Trophoblast cell (in vitro differentiated cells and primary cell): ENCODE measurements around the gene CFTR.

Experiments
- DNase-seq, 2 donors: peaks; one replicate each; pipeline ENCODE4 v3.0.0-alpha.2; 2016
- H2AFZ ChIP-seq: 2 replicates; pipeline ENCODE4 v1.6.1; 2013; ENCODE audit warnings: low read length, moderate library complexity, mild to moderate bottlenecking; ENCODE audit not compliant: insufficient read depth, poor library complexity
- H2AK5ac ChIP-seq: 2 replicates; pipeline ENCODE4 v1.6.1; 2013; ENCODE audit warnings: mild to moderate bottlenecking, low read length
- H2BK120ac ChIP-seq: 2 replicates; pipeline ENCODE4 v1.6.1; 2013; ENCODE audit warnings: low read length, mild to moderate bottlenecking, moderate library complexity; ENCODE audit not compliant: insufficient read depth, poor library complexity
- H2BK12ac ChIP-seq: 2 replicates; pipeline ENCODE4 v1.6.1; 2013; ENCODE audit warnings: mild to moderate bottlenecking, low read length, moderate library complexity
- H2BK5ac ChIP-seq: 2 replicates; pipeline ENCODE4 v1.6.1; 2013; ENCODE audit warnings: low read length, low read depth, moderate library complexity, mild to moderate bottlenecking; ENCODE audit not compliant: poor library complexity
- H3K14ac ChIP-seq: 2 replicates; pipeline ENCODE4 v1.6.1; 2013; ENCODE audit warnings: mild to moderate bottlenecking, low read length
- H3K18ac ChIP-seq: 2 replicates; pipeline ENCODE4 v1.6.1; 2013; ENCODE audit warnings: mild to moderate bottlenecking, low read length
- H3K23ac ChIP-seq: 2 replicates; pipeline ENCODE4 v1.6.1; 2013; ENCODE audit warnings: low read length
- H3K27ac ChIP-seq: 2 replicates; pipeline ENCODE4 v1.5.1; 2013; ENCODE audit warnings: low read depth, mild to moderate bottlenecking, inconsistent platforms, low read length, moderate library complexity
- H3K27me3 ChIP-seq: 2 replicates; pipeline ENCODE4 v1.6.1; 2013; ENCODE audit warnings: inconsistent platforms, mild to moderate bottlenecking, low read length, moderate library complexity; ENCODE audit not compliant: insufficient read depth
- H3K36me3 ChIP-seq, 2 experiments: 1 replicate in 1 of 2; 2 replicates in 1 of 2; pipeline ENCODE4 v1.6.1; 2013; ENCODE audit warnings: low read length in 2 of 2, mild to moderate bottlenecking in 2 of 2, moderate library complexity in 1 of 2; ENCODE audit not compliant: insufficient read depth in 2 of 2, control insufficient read depth in 1 of 2
- H3K4ac ChIP-seq: 2 replicates; pipeline ENCODE4 v1.6.1; 2013; ENCODE audit warnings: low read depth, mild to moderate bottlenecking, low read length, moderate library complexity
- H3K4me1 ChIP-seq, 2 experiments: 1 replicate in 1 of 2; 2 replicates in 1 of 2; pipeline ENCODE4 v1.6.1; 2013; ENCODE audit warnings: low read length in 2 of 2, mild to moderate bottlenecking in 2 of 2, moderate library complexity in 1 of 2; ENCODE audit not compliant: insufficient read depth in 2 of 2, control insufficient read depth in 1 of 2
- H3K4me2 ChIP-seq: 2 replicates; pipeline ENCODE4 v1.6.1; 2013; ENCODE audit warnings: inconsistent platforms, mild to moderate bottlenecking, low read length, moderate library complexity
- H3K4me3 ChIP-seq: 2 replicates; pipeline ENCODE4 v1.5.1; 2013; ENCODE audit warnings: mild to moderate bottlenecking, low read depth, low read length, inconsistent platforms
- H3K79me1 ChIP-seq: one replicate; pipeline ENCODE4 v1.6.1; 2013; ENCODE audit warnings: low read length
- H3K79me2 ChIP-seq: 2 replicates; pipeline ENCODE4 v1.6.1; 2013; ENCODE audit warnings: low read length, mild to moderate bottlenecking; ENCODE audit not compliant: control insufficient read depth, insufficient read depth, poor library complexity
- H3K9ac ChIP-seq: 2 replicates; pipeline ENCODE4 v1.6.1; 2013; ENCODE audit warnings: mild to moderate bottlenecking, low read length
- H3K9me3 ChIP-seq: 2 replicates; pipeline ENCODE4 v1.6.1; 2013; ENCODE audit warnings: low read depth, mild to moderate bottlenecking, control low read depth, inconsistent platforms, low read length; ENCODE audit not compliant: insufficient read depth
- H4K12ac ChIP-seq: 2 replicates; pipeline ENCODE4 v1.6.1; 2013; ENCODE audit warnings: low read depth, mild to moderate bottlenecking, low read length, moderate library complexity
- H4K8ac ChIP-seq: 2 replicates; pipeline ENCODE4 v1.6.1; 2013; ENCODE audit warnings: low read depth, mild to moderate bottlenecking, low read length, moderate library complexity
- H4K91ac ChIP-seq: one replicate; pipeline ENCODE4 v1.6.1; 2013; ENCODE audit warnings: low read depth, mild to moderate bottlenecking, low read length, moderate library complexity
- whole genome bisulfite sequencing: extraction: QIAGEN DNeasy Blood & Tissue Kit; methylation state at CpG from one replicate; pipeline ENCODE4 v1.1.7; 2013; ENCODE audit warnings: missing lambda C conversion rate; ENCODE audit not compliant: insufficient read length, insufficient coverage; ENCODE audit errors: extremely low coverage; 5-methylcytosine and 5-hydroxymethylcytosine counted together

Gene CFTR

DNA sequence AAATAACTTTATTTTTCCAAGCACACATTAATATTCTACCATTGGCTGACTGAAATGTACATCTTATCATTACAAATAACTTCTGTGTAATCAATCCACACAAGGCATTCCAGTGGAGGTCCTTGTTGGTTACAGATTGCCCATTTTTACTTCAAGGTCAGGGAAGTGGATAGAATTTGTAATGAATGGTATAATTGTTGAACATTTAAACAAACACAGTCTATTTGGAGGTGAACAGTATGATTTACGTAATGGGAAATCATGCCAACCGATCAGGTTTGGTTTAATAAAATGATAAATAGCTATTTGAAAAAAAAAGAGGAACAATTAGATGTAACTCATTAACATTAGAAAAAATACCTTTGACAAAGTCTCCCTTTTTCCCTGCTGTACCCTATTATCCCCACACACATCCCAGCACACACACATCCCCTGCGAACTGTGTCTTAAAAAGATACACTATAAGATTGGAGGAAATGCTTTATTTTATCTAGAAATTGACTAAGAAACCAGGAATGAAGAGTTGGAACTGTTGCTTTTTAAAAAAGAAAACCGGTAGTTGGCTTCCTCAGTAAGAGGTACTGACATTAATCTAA lies 33.5 kb upstream of the CFTR start:
- WGBS: no CpG with 5 or more reads among the region's 4 CpGs
- peaks cover 0 to 2% of the 10 kb centered on the region in 2 experiments for H3K36me3 ChIP-seq

GRCh38 chr7:117448655-117449054 lies 31.2 kb upstream of the CFTR start:
- Histone ChIP-seq H3K27me3 (no peaks in the 10 kb centered on the region), H3K79me1 (no peaks in the 10 kb centered on the region), H4K12ac (no peak overlapping the region), H3K36me3 (no peaks in the 10 kb centered on the region), H3K9me3 (no peaks in the 10 kb centered on the region), H2BK120ac (no peak overlapping the region), H4K8ac (no peak overlapping the region), H2BK12ac (no peak overlapping the region), H2AFZ (no peak overlapping the region), H3K4me1 (no peaks in the 10 kb centered on the region), H3K9ac (no peak overlapping the region), H2AK5ac (no peak overlapping the region), H3K4me2 (no peak overlapping the region), H3K79me2 (no peaks in the 10 kb centered on the region), H3K27ac (no peak overlapping the region), H3K4me3 (no peak overlapping the region), H3K4ac (no peak overlapping the region), H4K91ac (no peak overlapping the region), H3K14ac (no peak overlapping the region), H3K23ac (no peak overlapping the region), H3K18ac (no peak overlapping the region), H2BK5ac (no peak overlapping the region)
- no peak for DNase-seq
- no CpG with 5 or more reads among the region's 2 CpGs for WGBS

More for the DNA sequence above, 33.5 kb upstream of the CFTR start:
- Histone ChIP-seq H3K18ac (no peak overlapping the region), H2BK5ac (no peak overlapping the region), H3K23ac (no peak overlapping the region), H4K12ac (no peak overlapping the region), H3K4ac (no peak overlapping the region), H3K27me3 (no peaks in the 10 kb centered on the region), H3K4me3 (no peak overlapping the region), H4K91ac (no peak overlapping the region), H3K4me2 (no peak overlapping the region), H3K79me2 (no peaks in the 10 kb centered on the region), H2AFZ (no peak overlapping the region), H4K8ac (no peak overlapping the region), H2AK5ac (no peak overlapping the region), H2BK12ac (no peak overlapping the region), H3K9ac (no peak overlapping the region), H3K79me1 (no peaks in the 10 kb centered on the region), H3K14ac (no peak overlapping the region), H2BK120ac (no peak overlapping the region), H3K9me3 (no peaks in the 10 kb centered on the region), H3K27ac (no peak overlapping the region), H3K4me1 (no peaks in the 10 kb centered on the region)
- no peak for DNase-seq

DNA sequence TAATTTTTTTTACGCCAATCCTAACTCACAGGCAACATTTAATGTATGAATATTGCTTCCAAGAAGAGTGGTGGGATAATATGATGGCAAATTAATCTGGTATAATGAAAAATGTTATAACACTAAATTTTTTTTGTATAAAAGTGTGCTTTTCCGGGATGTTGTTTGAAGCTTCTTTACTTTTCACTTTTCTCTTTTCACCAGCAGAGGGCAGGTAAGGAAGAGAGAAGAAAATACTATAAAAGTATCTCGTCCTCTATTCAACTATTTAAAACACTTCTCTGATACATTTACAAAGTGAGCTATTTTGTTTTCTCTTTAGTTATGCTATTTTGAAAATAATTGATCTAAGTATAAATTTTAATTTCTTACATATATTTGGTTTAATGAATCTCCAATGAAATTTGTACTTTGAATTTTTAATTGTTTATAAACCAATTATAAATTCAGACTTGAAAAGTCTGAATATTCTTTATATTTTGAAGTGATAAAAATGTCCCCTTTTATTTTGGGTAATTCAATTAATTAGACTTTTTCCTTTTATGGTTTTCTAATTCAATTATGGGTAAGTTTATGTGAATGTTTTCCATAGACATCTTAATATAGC lies 20.7 kb upstream of the CFTR start:
- Histone ChIP-seq H3K4me1 (no peaks in the 10 kb centered on the region), H3K27ac (no peak overlapping the region), H3K79me1 (no peaks in the 10 kb centered on the region), H3K18ac (no peak overlapping the region), H3K27me3 (no peaks in the 10 kb centered on the region), H3K36me3 (no peaks in the 10 kb centered on the region), H2BK12ac (no peak overlapping the region), H3K79me2 (no peaks in the 10 kb centered on the region), H3K14ac (no peak overlapping the region), H4K12ac (no peak overlapping the region), H2BK120ac (no peak overlapping the region), H3K23ac (no peak overlapping the region), H2AFZ (no peak overlapping the region), H3K4me2 (no peak overlapping the region), H3K9ac (no peak overlapping the region), H2BK5ac (no peak overlapping the region), H4K8ac (no peak overlapping the region), H4K91ac (no peak overlapping the region), H3K4me3 (no peak overlapping the region), H3K4ac (no peak overlapping the region), H3K9me3 (no peaks in the 10 kb centered on the region), H2AK5ac (no peak overlapping the region)
- DNase-seq: peak in 1 of 2 donors; percentile 71
- no CpG with 5 or more reads among the region's 3 CpGs for WGBS

DNA sequence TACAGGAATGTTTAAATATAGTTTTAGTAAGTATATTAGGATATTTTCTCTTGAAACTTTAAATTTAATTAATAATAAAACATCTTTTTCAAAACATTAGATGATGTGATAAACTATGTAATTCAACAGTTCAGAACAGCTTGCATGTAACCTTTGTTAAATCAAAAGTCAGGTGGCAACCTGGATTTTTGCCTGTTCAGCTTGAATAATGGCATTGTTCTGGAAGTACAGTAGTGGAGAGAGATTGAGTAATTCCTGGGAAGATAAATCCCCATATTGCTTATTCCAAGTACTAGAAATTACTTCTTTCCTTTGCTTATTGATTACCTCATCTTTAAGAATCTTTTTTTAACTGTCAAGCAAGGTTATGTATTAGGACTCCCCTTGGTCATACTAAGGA lies 20.1 kb upstream of the CFTR start:
- no peaks in the 10 kb centered on the region for H3K27me3 ChIP-seq
- H3K4me1 ChIP-seq: no peaks in the 10 kb centered on the region
- H4K12ac ChIP-seq: no peak overlapping the region
- H3K79me2 ChIP-seq: no peaks in the 10 kb centered on the region
- no peak overlapping the region for H2AFZ ChIP-seq
- no peak overlapping the region for H3K4ac ChIP-seq
- no peak overlapping the region for H3K14ac ChIP-seq
- H3K4me2 ChIP-seq: no peak overlapping the region
- H3K18ac ChIP-seq: no peak overlapping the region
- H3K9ac ChIP-seq: no peak overlapping the region
- H3K23ac ChIP-seq: no peak overlapping the region
- DNase-seq: no peak
- H2BK12ac ChIP-seq: no peak overlapping the region
- H3K27ac ChIP-seq: no peak overlapping the region
- H4K8ac ChIP-seq: no peak overlapping the region
- no peaks in the 10 kb centered on the region for H3K36me3 ChIP-seq
- no peaks in the 10 kb centered on the region for H3K79me1 ChIP-seq
- no peak overlapping the region for H2AK5ac ChIP-seq
- no peak overlapping the region for H4K91ac ChIP-seq
- no peak overlapping the region for H2BK120ac ChIP-seq
- no peak overlapping the region for H3K4me3 ChIP-seq
- no peak overlapping the region for H2BK5ac ChIP-seq
- H3K9me3 ChIP-seq: no peaks in the 10 kb centered on the region
